GM18519 (cell line): ENCODE data around the gene SLC6A9.

Experiments
- ATAC-seq: cut with Tn5 transposase; IDR thresholded peaks from one replicate; pipeline ENCODE4 v1.9.1; 2021; ENCODE audit warnings: mild to moderate bottlenecking, moderate library complexity; ENCODE audit not compliant: unreplicated experiment, low FRiP score

The SLC6A9 gene

DNA sequence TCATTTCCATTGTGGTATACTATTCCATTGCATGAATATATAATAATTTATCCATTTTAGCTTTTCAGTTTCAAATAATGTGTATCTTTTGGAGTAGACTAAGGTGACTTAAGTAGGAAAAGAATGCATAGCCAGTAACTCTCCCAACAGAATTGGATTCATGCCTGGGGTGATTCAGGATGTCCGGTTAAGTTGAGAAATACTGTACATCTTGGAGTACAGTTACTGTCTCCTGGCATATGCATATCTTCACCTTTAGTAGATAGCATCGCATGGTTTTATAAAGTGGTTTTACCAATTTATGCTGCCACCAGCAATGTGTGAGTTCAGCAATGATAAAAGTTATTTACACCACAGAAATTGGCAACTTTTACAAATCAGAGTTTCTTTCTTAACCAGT is 18.6 kb upstream of the SLC6A9 start:
- ATAC-seq: no peak

DNA sequence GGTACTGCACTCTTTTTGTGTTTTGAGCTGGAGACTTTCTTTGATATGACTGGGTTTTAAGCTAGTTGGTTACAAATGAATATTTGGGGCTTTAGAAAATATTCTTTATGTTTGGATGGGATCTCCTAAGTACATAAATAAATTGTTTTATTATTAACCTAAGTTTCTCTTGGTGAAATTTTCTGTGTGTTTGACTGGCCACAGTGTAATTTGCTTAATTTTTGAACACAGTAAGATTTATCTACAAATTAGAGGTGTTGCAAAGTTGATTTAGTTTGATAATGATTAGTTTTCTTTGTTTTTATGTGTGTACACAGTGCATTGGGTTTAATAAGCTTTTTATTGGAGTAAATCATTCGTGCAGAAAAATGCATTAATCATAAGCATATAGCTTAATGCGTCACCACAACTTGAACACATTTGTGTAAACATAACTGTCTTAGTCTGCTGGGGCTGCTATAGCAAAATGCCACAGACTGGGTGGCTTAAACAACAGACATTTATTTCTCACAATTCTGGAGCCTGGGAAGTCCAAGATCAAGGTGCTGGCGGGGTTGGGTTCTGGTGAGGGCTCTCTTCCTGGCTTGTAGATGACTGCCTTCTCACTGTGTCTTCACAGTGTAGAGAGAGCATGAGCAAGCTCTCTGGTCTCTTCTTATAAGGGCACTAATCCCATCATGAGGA is 17.4 kb upstream of the SLC6A9 start:
- no peak for ATAC-seq

DNA sequence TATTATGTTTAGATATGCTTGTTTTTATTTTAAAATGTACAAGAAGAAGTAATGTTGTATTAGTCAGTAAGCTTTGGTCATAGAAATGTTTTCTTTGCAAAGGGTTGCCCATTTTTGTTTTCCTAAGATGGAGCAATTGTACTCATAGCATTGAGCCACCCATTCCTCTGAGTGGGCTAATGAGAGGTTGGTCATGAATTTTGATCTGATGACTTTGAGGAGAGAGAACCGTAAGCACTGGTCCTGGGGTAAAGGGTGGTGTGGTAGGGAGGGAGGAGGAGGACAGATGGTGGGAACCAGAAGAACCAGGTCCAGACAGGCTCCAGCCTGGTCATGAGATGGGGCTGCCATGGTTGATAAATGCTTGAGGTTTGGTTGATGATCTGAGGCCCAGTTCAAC is 15.9 kb upstream of the SLC6A9 start:
- ATAC-seq: no peak

DNA sequence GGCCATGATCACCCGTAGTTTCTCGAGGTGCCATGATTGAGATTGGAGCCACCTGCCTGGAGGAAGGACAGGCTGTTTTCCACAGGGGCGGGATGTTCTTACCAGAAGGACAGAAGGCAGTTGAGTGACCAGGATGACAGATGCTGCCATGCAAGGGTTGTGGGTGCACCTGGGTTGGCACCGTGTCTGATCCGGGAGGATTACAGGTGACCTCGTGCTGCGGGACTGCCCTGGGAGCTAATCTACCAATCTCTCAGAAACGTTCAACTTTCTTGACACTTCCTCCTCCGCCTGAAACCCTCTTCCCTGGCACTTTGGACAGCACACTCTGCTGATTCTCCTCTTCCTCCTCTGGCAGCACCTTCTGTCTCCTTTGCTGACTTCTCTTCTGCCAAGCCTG is 13.8 kb upstream of the SLC6A9 start:
- ATAC-seq: no peak

DNA sequence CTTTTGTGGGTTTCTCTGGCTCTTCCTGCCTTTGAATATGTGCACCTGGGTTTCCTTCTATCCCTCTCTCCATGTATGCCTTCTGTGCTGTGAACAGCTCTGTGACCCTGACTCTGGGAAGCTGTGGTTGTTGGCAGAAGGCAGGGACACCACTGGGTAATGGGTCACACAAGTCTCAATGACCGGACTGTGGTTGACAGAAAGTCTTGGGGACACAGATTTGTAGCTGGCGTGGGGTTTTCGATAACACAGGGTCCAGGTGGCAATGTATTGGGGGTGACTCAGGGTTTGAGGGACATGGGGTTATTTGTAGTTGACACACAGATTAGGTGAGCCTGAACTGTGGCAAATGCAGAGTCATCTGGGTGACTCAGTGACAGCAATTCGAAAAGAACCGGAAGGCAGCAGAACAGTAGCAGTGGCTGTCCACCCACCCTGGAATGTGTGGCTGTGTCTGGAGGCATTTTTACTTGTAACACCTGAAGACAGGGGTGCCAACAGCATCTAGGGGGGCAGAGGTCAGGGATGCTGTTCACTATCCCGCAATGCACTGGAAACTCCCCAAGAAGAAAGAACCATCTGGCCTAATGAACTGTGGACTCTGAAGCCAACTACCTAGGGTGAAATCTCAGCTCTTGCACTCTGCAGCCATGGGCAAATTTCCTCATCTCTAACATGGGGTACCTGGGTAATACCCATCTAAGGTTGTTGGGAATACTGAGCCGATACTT is 13.0 kb upstream of the SLC6A9 start:
- ATAC-seq: no peak

DNA sequence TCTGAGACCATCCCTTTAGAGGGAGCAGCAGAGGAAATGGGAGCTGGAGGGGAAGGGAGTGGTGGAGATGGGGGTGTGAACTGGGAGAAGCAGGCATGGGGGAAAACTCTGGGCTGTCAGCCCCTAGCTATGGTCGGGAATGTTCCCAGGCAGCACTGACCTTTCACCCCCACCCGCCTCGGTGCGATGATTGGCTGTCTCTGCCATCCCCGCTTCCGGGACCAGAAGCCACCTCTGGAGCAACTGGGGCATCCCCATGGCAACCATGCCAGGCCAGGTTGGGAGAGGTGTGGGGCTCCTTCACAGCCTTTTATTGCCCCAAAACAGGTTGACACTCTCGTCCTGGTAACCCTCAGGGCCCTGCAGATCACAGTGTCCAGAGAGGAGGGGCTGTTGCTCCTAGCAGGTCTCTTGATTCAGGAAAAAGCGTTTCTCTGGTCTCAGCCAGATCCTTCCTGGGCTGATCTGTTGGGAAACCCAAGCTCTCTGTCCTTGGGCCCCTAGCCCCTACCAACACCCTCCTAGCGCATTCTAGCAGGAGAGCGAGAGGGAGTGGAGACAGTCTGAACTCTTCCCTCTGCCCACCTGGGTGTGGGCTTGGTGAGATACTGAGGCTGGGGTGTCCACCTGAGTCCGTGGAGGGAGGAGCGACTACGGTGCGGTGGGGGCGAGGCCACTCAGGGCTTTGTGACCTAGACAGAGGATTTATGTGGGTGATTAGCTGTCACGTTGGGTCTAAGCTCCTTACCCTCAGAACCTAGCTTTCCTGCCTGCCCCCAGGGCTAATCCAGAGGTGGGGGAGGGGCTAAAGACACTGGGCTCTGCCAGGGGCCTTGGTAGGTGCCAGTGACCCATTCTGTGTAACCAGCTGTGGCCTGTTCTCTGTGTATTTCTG is 12.2 kb upstream of the SLC6A9 start:
- ATAC-seq: no peak

DNA sequence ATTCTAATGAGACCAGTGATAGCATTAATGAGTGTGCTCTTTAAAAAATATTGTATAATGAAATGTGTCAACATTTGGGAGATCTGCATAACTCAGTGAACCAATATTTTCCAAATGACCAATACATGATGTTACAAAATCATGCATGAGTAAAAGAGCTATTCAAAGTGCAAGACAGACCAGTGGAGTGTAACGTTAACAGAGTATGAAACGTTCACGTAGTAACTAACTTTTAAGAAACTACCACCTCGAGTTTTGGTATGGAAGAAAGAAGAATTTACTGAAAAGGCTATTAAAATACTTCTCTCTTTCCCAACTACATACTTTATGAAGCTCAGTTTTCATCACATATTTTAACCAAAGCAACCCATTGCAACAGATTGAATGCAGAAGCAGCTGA is 9.6 kb upstream of the SLC6A9 start:
- no peak for ATAC-seq

DNA sequence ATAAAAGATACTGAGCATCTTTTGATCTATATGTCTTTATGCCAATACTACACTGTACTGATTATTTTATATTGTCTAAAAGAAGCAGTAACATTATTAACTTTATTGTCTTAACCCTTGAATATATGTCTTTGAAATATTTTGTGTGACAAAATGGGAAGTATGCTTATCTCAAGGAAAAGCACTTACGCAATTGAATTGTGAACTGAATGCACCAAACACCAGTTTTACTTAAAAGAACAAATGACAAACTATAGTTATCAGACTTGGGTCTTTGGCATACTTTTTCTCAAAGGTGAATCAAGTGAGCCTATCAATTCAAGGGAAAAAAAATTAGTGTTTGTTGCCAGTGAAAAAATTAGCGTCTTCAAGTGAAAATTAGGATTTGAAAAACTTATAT is 9.2 kb upstream of the SLC6A9 start:
- ATAC-seq: no peak

DNA sequence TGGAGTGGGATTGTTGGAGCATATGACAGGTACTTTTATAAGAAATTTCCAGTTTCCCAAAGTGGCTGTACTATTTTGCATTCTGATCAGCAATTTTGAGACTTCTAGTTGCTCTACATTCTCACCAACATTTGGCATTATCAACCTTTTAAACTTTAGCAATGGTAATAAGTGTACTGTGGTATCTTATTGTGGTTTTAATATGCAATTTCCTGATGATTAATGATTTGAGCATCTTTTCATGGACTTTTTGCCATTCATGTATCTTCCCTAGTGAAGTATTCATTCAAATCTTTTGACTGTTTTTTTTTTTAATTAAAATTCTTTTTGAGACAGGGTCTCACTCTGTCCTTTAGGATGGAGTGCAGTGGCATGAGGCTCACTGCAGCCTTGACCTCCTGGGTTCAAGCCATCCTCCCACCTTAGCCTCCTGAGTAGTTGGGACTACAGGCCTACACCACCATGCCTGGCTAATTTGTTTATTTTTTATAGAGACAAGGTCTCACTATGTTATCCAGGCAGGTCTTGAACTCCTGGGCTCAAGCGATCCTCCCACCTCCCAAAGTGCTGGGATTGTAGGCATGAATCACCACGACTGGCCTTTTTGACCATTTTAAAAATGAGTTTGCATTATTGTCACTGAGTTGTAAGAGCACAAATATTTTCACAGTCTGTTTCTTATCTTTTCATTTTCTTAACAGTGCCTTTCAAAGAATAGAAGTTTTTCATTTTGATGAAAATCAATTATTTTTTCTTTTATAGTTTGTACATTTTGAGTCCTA is 7.8 kb upstream of the SLC6A9 start:
- ATAC-seq: no peak

DNA sequence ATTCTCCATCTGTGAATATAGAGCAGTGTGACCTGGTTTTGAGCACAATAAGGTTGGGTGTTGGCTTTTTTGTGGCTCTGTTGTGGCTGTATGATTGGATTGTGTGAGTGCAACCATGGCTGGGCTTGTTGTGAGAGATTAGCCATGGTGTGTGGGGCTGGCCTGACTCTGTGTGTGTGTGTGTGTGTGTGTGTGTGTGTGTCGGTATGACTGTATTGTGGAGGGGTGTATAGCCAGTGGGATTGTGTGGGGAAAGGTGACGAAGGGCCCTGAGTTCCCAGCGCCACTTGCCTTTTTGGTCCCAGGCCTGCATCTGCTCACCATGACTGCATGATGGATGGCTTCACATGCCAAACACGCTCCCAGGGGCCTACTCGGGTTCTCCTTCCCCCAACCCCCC is 5.9 kb upstream of the SLC6A9 start:
- no peak for ATAC-seq

DNA sequence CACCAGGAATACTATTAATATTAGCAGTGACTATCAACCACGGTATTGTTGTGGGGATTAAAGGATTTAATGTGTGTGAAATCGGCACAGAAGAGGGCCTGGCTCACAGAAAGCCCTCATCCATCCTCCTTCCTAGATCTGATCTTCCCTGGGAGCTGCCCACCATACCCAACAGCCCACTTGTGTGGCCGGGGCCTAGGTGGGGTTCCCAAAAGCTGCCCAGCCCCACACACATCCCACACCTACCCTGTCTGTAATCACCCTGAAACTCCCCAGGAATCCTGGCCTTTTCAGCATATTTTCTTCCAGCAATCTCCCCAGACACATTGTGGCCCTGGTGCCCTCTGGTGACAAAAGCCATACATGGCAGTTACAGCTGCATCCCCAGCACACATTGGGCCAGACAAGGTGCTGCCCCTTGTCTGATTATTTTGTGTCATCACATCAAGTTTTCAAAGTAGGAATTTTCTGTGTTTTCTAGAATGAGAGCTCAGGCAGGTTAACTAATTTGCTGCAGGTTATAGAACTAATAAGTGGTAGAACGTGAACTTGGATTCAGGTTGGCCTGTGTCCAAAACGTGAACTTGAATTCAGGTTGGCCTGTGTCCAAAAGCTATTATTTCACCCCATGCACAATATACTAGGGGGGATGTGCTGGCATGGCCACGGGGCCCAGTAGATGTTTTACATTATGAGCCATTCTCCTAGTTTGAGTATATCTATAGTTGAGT is 5.3 kb upstream of the SLC6A9 start:
- ATAC-seq: no peak

DNA sequence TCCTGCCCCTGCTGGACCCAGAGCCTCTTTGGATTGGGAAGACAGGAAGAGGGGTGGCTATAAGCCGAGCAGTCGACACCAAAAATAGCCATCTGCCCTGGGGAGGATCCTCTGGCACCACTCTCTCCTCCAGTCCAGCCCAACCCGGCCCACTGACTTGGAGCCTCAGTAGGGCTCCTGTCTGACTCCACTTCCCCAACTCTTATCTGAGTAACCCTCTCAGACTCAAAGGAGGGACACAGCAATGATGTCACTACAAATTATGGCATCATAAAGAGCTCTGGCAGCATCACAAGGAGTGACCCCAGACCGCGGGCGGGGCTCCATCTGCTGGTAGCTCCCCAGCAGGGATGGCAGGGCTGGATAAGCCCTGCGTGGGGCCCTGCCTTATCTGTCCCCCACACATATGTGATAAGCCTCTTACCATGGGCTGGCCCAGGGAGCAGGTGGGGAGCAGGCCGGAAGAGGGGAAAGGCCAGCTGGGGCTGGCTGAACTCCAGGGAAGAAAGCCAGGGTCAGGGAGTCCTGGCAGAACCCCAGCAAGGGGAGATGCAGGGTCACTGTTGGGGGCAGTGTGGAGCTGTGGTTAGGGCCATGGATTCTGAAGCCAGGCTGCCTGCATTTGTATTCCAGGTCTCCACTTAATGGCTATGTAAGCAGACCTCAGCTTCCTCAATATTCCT is 4.6 kb upstream of the SLC6A9 start:
- no peak for ATAC-seq

DNA sequence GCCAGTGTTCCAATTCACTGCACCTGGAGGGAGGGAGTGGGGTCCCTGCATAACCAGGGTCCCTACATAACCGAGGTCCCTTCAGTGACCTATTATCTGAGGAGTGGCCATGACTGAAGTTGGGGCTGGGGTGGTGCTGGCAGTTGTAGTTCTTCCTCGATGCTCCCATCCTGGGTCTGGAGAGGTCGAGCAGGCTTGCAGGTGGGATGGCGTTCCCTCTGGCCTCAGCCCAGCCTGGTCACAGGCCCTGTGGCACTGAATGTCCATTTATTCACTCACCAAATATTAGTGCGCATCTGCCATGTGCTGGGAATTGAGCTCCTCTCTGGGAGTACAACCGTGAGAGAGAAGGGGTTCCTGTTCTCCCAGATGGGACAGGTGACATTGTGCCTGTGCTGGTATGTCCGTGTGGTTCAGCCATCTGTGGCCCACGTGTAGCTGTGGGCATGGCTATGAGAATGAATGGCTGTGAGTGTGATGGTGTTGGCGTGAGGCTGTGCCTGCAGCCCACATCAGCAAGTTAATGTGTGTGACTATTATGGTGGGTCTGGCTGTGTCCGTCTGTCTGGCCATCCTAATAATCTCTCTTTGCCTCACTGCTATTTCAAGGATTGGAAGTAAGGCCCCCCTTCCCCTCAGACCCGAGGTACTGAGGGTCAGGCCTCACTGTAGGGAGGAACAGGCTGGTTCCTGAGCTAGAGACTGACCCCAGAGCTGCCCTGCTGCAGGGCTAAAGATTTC is 3.9 kb upstream of the SLC6A9 start:
- no peak for ATAC-seq

DNA sequence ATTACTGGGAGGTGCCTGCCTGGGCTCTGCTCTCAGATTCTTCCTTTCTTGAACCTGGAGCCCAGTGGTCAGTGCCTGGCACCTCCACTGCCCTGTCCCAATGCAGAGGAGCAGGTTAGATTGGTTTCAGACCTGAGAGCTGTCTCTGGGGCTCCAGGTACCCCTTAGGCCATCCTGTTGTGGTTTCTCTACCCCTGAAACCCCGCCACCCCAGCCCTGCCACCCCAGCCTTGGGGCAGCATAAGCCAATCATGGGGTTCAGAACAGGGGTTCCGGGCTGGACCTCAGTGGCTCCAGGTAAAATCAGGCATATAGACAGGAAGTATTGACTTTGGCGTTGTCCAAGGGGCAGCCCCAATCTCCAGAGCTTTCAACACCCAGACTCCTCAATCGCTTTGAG is 3.2 kb upstream of the SLC6A9 start:
- ATAC-seq: no peak

DNA sequence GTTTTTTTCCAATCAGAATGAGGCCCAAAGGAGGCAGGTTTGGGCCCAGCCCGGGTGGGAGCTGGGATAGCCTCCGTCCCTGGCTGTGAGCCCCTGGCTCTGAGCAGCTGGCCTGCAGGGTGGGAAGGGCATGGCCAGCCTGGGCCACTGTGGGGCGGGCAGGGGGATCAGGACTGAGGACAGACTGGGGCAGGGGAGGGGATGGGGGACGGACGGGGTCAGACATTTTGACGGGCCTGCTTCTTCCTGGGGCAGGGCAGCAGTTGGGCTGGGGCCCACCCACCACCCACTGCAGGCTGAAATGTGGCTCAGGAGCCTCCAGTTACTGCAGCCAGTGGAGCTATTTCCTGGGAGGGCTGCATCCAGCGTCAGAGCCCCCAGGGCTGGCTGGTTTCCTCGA is 2.5 kb upstream of the SLC6A9 start:
- ATAC-seq: no peak

DNA sequence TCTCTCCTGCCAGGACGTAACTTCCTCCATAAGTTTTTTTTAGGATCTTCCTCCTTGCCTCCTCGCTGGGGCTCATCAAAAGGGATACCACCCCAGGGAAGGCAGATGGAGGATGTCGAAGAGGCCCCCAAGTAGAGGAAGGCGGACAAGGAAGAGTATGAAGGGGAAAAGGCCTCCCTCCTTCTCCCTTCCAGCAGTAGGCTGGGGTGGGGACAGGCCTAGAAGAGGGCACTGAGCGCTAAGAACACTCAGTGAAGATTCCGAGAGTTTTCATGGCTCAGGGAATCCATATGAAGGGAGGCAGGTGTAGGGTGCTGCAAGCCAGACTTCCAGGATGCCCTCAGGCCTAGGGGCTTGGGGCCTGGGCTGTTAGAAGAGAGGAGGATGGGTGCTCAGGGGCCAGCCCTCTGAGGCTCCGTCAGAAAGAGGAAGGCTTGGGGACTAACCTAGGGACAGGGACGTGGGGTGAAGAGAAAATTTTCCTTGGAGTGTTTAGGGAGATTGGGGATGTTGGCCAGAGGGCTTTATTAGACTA is 1.8 kb upstream of the SLC6A9 start:
- ATAC-seq: no peak

DNA sequence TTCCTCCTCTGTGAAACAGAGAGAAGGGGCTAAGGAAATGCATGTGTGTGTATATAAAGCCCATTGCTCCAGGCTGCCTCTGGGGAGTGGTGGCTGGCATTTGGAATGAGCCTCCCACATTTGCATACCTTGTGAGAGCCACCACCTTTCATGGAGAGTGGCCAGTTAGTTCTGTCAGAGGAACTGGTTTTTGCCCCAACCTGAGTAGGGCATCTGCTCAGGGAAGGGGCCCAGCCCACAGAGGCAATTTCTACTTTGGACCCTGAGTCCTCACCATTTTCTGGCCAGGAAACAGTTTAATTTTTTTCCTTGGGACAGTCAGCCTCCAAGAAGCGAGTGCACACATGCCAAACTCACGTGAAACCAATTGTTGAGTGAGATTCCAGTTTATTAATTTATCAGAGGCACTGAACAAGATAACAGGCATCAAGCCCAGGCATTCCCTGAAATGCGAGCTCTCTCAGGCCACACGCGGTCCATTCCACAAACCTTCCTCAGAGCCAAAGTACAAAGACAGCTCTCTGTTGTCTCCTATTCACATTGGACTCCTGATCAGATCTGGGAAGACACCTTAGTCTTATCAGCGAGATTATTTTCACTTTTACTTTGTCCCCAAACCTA is 1.0 kb upstream of the SLC6A9 start:
- ATAC-seq: no peak

DNA sequence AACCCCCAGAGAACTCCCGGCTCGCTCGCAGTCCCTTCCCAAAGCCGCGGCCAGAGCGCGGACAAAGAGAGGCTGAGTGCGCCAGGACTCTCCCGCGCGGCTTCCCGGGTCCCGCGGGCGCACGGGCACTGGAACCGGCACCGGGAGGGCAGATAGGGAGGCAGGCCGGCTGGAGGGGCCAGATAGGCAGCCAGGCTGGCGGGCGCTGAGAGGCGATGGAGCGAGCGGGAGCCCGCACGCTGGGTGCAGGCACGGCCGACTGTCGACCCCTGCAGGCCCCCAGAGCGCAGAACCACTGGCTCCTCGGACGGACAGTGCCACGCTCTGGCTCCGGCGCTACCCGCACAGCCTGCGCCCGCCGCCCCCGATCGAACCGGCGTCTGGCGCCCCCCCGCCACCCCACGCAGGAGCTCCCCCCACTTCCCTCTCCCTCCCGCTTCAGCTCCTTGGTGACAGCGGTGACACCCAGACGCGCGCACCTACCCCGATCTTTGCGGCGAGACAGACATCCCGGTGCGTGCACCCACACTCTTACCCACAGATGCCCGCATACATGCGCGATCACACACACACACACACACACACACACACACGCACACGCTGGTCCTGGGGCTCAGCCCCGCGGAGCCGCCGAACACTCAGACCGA is 534 bp downstream of the SLC6A9 start:
- no peak for ATAC-seq
